GM18499 (cell line): ENCODE data around the gene KLHL13.
"Not testable (repeated sequence)": the region's sequence is repeated elsewhere in the genome, so short reads cannot be mapped to it uniquely, and the experiment has no call there.

Experiments used
- ATAC-seq: cut with Tn5 transposase; IDR thresholded peaks from one replicate; pipeline ENCODE4 v1.9.1; 2021; ENCODE audit warnings: moderate number of reproducible peaks; ENCODE audit not compliant: insufficient read depth, unreplicated experiment

The KLHL13 gene

GRCh38 chrX:118074196-118074595, 42.4 kb downstream of the KLHL13 start:
- ATAC-seq: no peak

- ATAC-seq: no peak
These were observed 49.6 kb downstream of the KLHL13 start for GRCh38 chrX:118066867-118067515.

- ATAC-seq: no peak
These were observed 53.6 kb downstream of the KLHL13 start for GRCh38 chrX:118062817-118063615.

- peak; percentile 44 for ATAC-seq
These were observed 54.4 kb downstream of the KLHL13 start for GRCh38 chrX:118062048-118062789.

GRCh38 chrX:118058924-118059323, 57.7 kb downstream of the KLHL13 start:
- no peak for ATAC-seq

GRCh38 chrX:118056870-118057269, 59.7 kb downstream of the KLHL13 start:
- ATAC-seq: no peak

GRCh38 chrX:118049713-118050112, 66.9 kb downstream of the KLHL13 start:
- no peak for ATAC-seq

GRCh38 chrX:118047446-118048186, 69.0 kb downstream of the KLHL13 start:
- no peak for ATAC-seq

GRCh38 chrX:118039591-118039990, 77.0 kb downstream of the KLHL13 start:
- no peak for ATAC-seq

- no peak for ATAC-seq
These were observed 77.8 kb downstream of the KLHL13 start for GRCh38 chrX:118038614-118039365.

- no peak for ATAC-seq
These were observed 90.0 kb downstream of the KLHL13 start for GRCh38 chrX:118026631-118027030.

- ATAC-seq: no peak
These were observed 91.4 kb downstream of the KLHL13 start for GRCh38 chrX:118025226-118025625.

- no peak for ATAC-seq
These were observed 92.1 kb downstream of the KLHL13 start for GRCh38 chrX:118024482-118024881.

- no peak for ATAC-seq
These were observed 93.9 kb downstream of the KLHL13 start for GRCh38 chrX:118022753-118023152.

GRCh38 chrX:118016422-118016821, 100.2 kb downstream of the KLHL13 start:
- no peak for ATAC-seq

GRCh38 chrX:118002417-118002816, 114.2 kb downstream of the KLHL13 start:
- ATAC-seq: not testable (repeated sequence)

- no peak for ATAC-seq
These were observed 116.1 kb downstream of the KLHL13 start for GRCh38 chrX:118000518-118000917.

GRCh38 chrX:117998171-117998570, 118.4 kb downstream of the KLHL13 start:
- ATAC-seq: no peak

- no peak for ATAC-seq
These were observed 119.6 kb downstream of the KLHL13 start for GRCh38 chrX:117996918-117997480.
